OCI-LY7 (cell line): ENCODE data around the gene ANKLE1.

Experiments
- EZH2phosphoT487 ChIP-seq: fragments of 200-600 bp; sonication (generic); IDR thresholded peaks from 2 replicates; pipeline ENCODE4 v1.6.1; 2018; ENCODE audit warnings: low read depth, borderline replicate concordance, mild to moderate bottlenecking, mixed run types, antibody characterized with exemption, low read length, moderate library complexity, mixed read lengths
- TF ChIP-seq, protein P1 (sequence below): fragments of 200-600 bp; sonication (generic); conservative IDR thresholded peaks from 2 replicates; pipeline ENCODE4 v1.5.1; 2014; ENCODE audit warnings: mild to moderate bottlenecking, antibody characterized with exemption, low read length, moderate library complexity, mixed read lengths

DNA sequence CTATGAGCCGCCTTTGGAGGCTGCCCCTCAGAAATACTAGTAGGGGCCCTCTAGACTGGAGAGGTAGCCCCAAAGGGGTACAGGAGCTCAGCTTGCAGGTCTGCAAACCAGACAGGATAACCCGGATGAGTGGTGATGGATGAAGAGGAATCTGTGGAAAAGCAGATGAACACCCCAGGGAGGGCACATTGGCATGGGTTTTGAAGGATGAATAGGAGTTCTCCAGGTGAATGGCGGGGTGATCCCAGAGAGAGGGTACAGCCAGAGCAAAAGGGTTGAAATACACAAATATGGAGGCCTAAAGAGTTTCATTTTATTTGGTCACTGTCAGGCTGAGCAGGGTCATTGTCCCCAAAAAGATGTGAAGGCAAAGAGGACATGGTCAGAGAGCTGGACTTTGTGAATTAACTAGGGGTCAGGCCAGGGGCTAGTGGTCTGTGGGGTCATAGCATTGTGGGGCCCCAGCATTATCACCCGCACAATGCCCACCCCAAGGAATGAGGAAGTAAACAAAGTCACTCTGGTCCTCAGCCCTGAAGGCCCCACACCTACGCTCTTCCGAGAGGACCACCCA lies 40.8 kb upstream of the ANKLE1 start:
- TF ChIP-seq, protein P1, sequence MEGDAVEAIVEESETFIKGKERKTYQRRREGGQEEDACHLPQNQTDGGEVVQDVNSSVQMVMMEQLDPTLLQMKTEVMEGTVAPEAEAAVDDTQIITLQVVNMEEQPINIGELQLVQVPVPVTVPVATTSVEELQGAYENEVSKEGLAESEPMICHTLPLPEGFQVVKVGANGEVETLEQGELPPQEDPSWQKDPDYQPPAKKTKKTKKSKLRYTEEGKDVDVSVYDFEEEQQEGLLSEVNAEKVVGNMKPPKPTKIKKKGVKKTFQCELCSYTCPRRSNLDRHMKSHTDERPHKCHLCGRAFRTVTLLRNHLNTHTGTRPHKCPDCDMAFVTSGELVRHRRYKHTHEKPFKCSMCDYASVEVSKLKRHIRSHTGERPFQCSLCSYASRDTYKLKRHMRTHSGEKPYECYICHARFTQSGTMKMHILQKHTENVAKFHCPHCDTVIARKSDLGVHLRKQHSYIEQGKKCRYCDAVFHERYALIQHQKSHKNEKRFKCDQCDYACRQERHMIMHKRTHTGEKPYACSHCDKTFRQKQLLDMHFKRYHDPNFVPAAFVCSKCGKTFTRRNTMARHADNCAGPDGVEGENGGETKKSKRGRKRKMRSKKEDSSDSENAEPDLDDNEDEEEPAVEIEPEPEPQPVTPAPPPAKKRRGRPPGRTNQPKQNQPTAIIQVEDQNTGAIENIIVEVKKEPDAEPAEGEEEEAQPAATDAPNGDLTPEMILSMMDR = no peak
- TF ChIP-seq EZH2phosphoT487 = no peak
